Prostate gland (tissue), 2 donors: ENCODE results near the gene VCAN. TPM values are rescaled to one million over a fixed set of nuclear protein-coding genes. Genes with fewer than 3 reads are reported as not detected.

ENCODE experiments used
- DNase-seq: peaks from one replicate; pipeline ENCODE4 v3.0.0-alpha.2; 2019; ENCODE audit warnings: low spot score
- H3K27ac ChIP-seq, 2 donors: fragments of 200-600 bp; sonication (generic); 2 replicates each; pipeline ENCODE4 v1.5.1; 2017 to 2019
- H3K27me3 ChIP-seq: fragments of 200-600 bp; sonication (generic); replicated peaks from 2 replicates; pipeline ENCODE4 v1.5.1; 2019; ENCODE audit not compliant: insufficient read depth
- H3K36me3 ChIP-seq, 2 donors: fragments of 200-600 bp; sonication (generic); 1 replicate in 1 of 2; 2 replicates in 1 of 2; pipeline versions ENCODE4 v1.5.1 to v1.8.1; 2017 to 2019
- H3K4me1 ChIP-seq: fragments of 200-600 bp; sonication (generic); replicated peaks from 2 replicates; pipeline ENCODE4 v1.5.1; 2019
- H3K4me3 ChIP-seq, 2 donors: fragments of 200-600 bp; sonication (generic); 2 replicates each; pipeline ENCODE4 v1.5.1; 2017 to 2019
- H3K9me3 ChIP-seq: fragments of 200-600 bp; sonication (generic); 2 replicates; pipeline ENCODE4 v1.5.1; 2017
- CTCF ChIP-seq, 4 experiments: fragments of 200-600 bp in 2 of 4; fragments of 450-650 bp in 2 of 4; sonication (generic) in 2 of 4; IDR thresholded peaks; 1 replicate in 3 of 4; 2 replicates in 1 of 4; pipeline ENCODE4 v1.5.1; 2016 to 2019; ENCODE audit warnings: antibody characterized with exemption in 4 of 4, mild to moderate bottlenecking in 2 of 4, moderate library complexity in 2 of 4
- POLR2A ChIP-seq: fragments of 450-650 bp; IDR thresholded peaks from one replicate; pipeline ENCODE4 v1.6.1; 2016; ENCODE audit warnings: antibody characterized with exemption, mild to moderate bottlenecking
- POLR2AphosphoS5 ChIP-seq: sonication (generic); formaldehyde crosslinking; IDR thresholded peaks from one replicate; pipeline ENCODE4 v1.6.1; 2017; ENCODE audit warnings: antibody characterized with exemption
- WGBS: methylation state at CpG from one replicate; pipeline ENCODE4 v1.1.5; 2018; 5-methylcytosine and 5-hydroxymethylcytosine counted together
- intact Hi-C: fragments of 100-400 bp; cut with DNase I; formaldehyde crosslinking; loops from one replicate; pipeline ENCODE4 v1.14.2; 2022
- total RNA-seq, 2 donors: library from RNA; depleted of rRNA; stranded (reverse); fragments of >200 nt; gene quantifications; one replicate each; pipeline ENCODE4 v1.1.0, GENCODE V29; 2016

Gene VCAN
- total RNA-seq, 2 donors from 2014 or later, result 24.4 to 72.9 TPM

GRCh38 chr5:83583859-83584258, 112.3 kb downstream of the VCAN start:
- Histone ChIP-seq H3K36me3 (no peaks in the 10 kb centered on the region), H3K4me1 (no peaks in the 10 kb centered on the region), H3K27ac (no peak overlapping the region), H3K27me3 (peaks cover 2% of the 10 kb centered on the region), H3K4me3 (no peak overlapping the region), H3K9me3 (no peaks in the 10 kb centered on the region)
- TF ChIP-seq POLR2A (no peak), CTCF (IDR thresholded peaks at IDR 0.05) (no peak), POLR2AphosphoS5 (no peak)
- intact Hi-C loops, result no loop called here
- no peak for DNase-seq

GRCh38 chr5:83586874-83587776, 115.6 kb downstream of the VCAN start:
- Histone ChIP-seq H3K9me3 (no peaks in the 10 kb centered on the region), H3K27ac (no peak overlapping the region), H3K27me3 (no peaks in the 10 kb centered on the region), H3K4me3 (no peak overlapping the region), H3K36me3 (no peaks in the 10 kb centered on the region), H3K4me1 (no peaks in the 10 kb centered on the region)
- TF ChIP-seq POLR2A, result no peak
- no peak for TF ChIP-seq CTCF (IDR thresholded peaks at IDR 0.05)
- TF ChIP-seq POLR2AphosphoS5, result no peak
- intact Hi-C loops, result no loop called here
- 47% methylated on average over 3 of the region's 3 CpGs for WGBS
- DNase-seq, result no peak

- intact Hi-C loops, result no loop called here
- Histone ChIP-seq H3K4me3 (no peak overlapping the region), H3K27ac (no peak overlapping the region), H3K9me3 (no peaks in the 10 kb centered on the region), H3K36me3 (no peaks in the 10 kb centered on the region), H3K27me3 (no peaks in the 10 kb centered on the region), H3K4me1 (no peaks in the 10 kb centered on the region)
- TF ChIP-seq POLR2A, result no peak
- TF ChIP-seq CTCF (IDR thresholded peaks at IDR 0.05), result no peak
- TF ChIP-seq POLR2AphosphoS5, result no peak
- 15% methylated on average over 1 of the region's 1 CpG for WGBS
- DNase-seq, result no peak
These were observed 118.2 kb downstream of the VCAN start for GRCh38 chr5:83589786-83590185.

- Histone ChIP-seq H3K4me3 (no peak overlapping the region), H3K9me3 (no peaks in the 10 kb centered on the region), H3K27ac (no peak overlapping the region), H3K27me3 (no peaks in the 10 kb centered on the region), H3K4me1 (no peaks in the 10 kb centered on the region), H3K36me3 (no peaks in the 10 kb centered on the region)
- DNase-seq, result no peak
- 31% methylated on average over 4 of the region's 4 CpGs for WGBS
- no peak for TF ChIP-seq POLR2AphosphoS5
- no peak for TF ChIP-seq POLR2A
- TF ChIP-seq CTCF (IDR thresholded peaks at IDR 0.05), result no peak
- intact Hi-C loops, result no loop called here
These were observed 119.4 kb downstream of the VCAN start for GRCh38 chr5:83590966-83591365.

- WGBS, result over 99% methylated on average over 3 of the region's 3 CpGs
- H3K9me3 ChIP-seq, result no peaks in the 10 kb centered on the region
- H3K27ac ChIP-seq, result no peak overlapping the region
- no peak for DNase-seq
- intact Hi-C loops, result no loop called here
- no peaks in the 10 kb centered on the region for H3K4me1 ChIP-seq
- H3K36me3 ChIP-seq, result no peaks in the 10 kb centered on the region
- no peak overlapping the region for H3K4me3 ChIP-seq
- no peaks in the 10 kb centered on the region for H3K27me3 ChIP-seq
- TF ChIP-seq POLR2AphosphoS5, result no peak
These were observed 123.7 kb downstream of the VCAN start for GRCh38 chr5:83595217-83595616.
